HCT116 (cell line): ENCODE results near the gene ACY1.

Source experiments
- CEBPB ChIP-seq: IDR thresholded peaks from 2 replicates; pipeline ENCODE4 v1.6.1; 2012; ENCODE audit warnings: low read depth
- EZH2phosphoT487 ChIP-seq: fragments of 200-600 bp; IDR thresholded peaks from 2 replicates; pipeline ENCODE4 v1.6.1; 2018; ENCODE audit warnings: antibody characterized with exemption, borderline replicate concordance
- TCF7L2 ChIP-seq: IDR thresholded peaks from 2 replicates; pipeline ENCODE4 v1.7.0; 2011; ENCODE audit warnings: borderline replicate concordance, inconsistent platforms; ENCODE audit not compliant: insufficient read depth, insufficient read length; ENCODE audit errors: extremely low read depth
- YY1 ChIP-seq: IDR thresholded peaks from 2 replicates; pipeline ENCODE4 v1.6.1; 2011; ENCODE audit warnings: low read length, low read depth, moderate library complexity, mild to moderate bottlenecking; ENCODE audit not compliant: insufficient replicate concordance; ENCODE audit errors: extremely low read depth
- ZNF274 ChIP-seq: fragments of 200-500 bp; sonication (Bioruptor generic); IDR thresholded peaks from 2 replicates; pipeline ENCODE4 v1.6.1; 2014; ENCODE audit warnings: mild to moderate bottlenecking, low read depth, low read length, inconsistent platforms
- TF ChIP-seq, protein P1 (sequence below), 3 experiments: fragments of 200-600 bp in 1 of 3; sonication (generic) in 1 of 3; IDR thresholded peaks in 2 of 3; conservative IDR thresholded peaks in 1 of 3; 2 replicates each; pipeline ENCODE4 v1.5.1; 2012 to 2017; ENCODE audit warnings: low read depth in 2 of 3, low read length in 2 of 3, antibody characterized with exemption in 1 of 3, borderline replicate concordance in 1 of 3, control low read depth in 1 of 3, mild to moderate bottlenecking in 1 of 3, mixed read lengths in 1 of 3, mixed run types in 1 of 3, moderate library complexity in 1 of 3; ENCODE audit not compliant: insufficient read depth in 1 of 3
- TF ChIP-seq, protein P2 (sequence below): IDR thresholded peaks from 2 replicates; pipeline ENCODE4 v1.6.1; 2012
- TF ChIP-seq, protein P3 (sequence below): IDR thresholded peaks from 2 replicates; pipeline ENCODE4 v1.6.1; 2012

DNA sequence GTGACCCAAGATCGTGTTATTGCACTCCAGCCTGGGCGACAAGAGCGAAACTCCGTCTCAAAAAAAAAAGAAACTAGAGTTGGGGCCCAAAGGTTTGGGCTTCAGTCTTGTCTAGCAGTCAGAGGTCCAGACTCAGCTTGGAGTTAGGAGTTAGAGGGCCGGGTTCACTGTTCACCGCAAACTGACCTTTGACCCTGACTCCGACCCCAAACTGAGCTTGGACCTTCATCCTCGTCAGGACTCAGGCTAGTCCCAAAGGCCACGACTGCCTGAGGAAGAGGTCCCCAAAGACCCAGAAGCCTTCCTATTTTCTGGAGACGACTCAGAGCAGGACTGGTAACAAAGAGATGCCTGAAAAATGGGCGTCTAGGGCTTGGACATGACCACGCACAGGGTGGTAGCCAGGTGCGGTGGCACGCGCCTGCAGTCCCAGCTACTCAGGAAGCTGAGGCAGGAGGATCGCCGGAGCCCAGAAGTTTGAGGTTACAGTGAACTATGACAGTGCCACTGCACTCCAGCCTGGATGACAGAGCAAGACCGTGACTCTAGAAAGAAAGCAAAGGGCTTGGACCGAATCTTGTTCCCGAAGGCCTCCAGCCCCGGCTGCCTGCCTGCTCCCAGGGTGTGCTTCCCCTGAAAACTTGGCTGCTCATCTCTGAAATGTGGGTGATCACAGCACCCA lies 35.1 kb downstream of the ACY1 start:
- TF ChIP-seq, protein P1, sequence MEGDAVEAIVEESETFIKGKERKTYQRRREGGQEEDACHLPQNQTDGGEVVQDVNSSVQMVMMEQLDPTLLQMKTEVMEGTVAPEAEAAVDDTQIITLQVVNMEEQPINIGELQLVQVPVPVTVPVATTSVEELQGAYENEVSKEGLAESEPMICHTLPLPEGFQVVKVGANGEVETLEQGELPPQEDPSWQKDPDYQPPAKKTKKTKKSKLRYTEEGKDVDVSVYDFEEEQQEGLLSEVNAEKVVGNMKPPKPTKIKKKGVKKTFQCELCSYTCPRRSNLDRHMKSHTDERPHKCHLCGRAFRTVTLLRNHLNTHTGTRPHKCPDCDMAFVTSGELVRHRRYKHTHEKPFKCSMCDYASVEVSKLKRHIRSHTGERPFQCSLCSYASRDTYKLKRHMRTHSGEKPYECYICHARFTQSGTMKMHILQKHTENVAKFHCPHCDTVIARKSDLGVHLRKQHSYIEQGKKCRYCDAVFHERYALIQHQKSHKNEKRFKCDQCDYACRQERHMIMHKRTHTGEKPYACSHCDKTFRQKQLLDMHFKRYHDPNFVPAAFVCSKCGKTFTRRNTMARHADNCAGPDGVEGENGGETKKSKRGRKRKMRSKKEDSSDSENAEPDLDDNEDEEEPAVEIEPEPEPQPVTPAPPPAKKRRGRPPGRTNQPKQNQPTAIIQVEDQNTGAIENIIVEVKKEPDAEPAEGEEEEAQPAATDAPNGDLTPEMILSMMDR (IDR thresholded peaks at IDR 0.05 in 2 of 3, conservative IDR thresholded peaks at IDR 0.05 in 1 of 3; ENCODE audit: borderline replicate concordance in 1 of 3, insufficient read depth in 1 of 3, low read depth in 2 of 3, low read length in 2 of 3) = no peak
- TF ChIP-seq CEBPB = no peak
- no peak for TF ChIP-seq EZH2phosphoT487
- no peak for TF ChIP-seq ZNF274
- TF ChIP-seq, protein P2, sequence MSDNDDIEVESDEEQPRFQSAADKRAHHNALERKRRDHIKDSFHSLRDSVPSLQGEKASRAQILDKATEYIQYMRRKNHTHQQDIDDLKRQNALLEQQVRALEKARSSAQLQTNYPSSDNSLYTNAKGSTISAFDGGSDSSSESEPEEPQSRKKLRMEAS = no peak
- TF ChIP-seq, protein P3, sequence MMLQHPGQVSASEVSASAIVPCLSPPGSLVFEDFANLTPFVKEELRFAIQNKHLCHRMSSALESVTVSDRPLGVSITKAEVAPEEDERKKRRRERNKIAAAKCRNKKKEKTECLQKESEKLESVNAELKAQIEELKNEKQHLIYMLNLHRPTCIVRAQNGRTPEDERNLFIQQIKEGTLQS = no peak
- no peak for TF ChIP-seq YY1
- no peak for TF ChIP-seq TCF7L2
